Uterus (tissue), 4 donors: ENCODE results near the gene NR2C2AP. TPM values are rescaled to one million over a fixed set of nuclear protein-coding genes. Genes with fewer than 3 reads are reported as not detected.

ENCODE experiments used
- DNase-seq, 2 donors: peaks; one replicate each; pipeline ENCODE4 v3.0.0-alpha.2; 2019 to 2020
- H3K27ac ChIP-seq, 2 donors: fragments of 200-600 bp; sonication (generic); 1 replicate in 1 of 2; 2 replicates in 1 of 2; pipeline ENCODE4 v1.5.1; 2016 to 2018
- H3K27me3 ChIP-seq, 2 donors: fragments of 200-600 bp; sonication (generic); one replicate each; pipeline ENCODE4 v1.5.1; 2018 to 2019; ENCODE audit warnings: control low read depth in 1 of 2
- H3K36me3 ChIP-seq, 2 donors: fragments of 200-600 bp; sonication (generic); one replicate each; pipeline ENCODE4 v1.5.1; 2019; ENCODE audit warnings: control low read depth in 1 of 2
- H3K4me1 ChIP-seq, 2 donors: fragments of 200-600 bp; sonication (generic); one replicate each; pipeline ENCODE4 v1.5.1; 2018 to 2019; ENCODE audit warnings: control low read depth in 1 of 2
- H3K4me3 ChIP-seq, 2 donors: fragments of 200-600 bp; sonication (generic); 1 replicate in 1 of 2; 2 replicates in 1 of 2; pipeline ENCODE4 v1.5.1; 2018 to 2019; ENCODE audit warnings: mild to moderate bottlenecking in 1 of 2
- H3K9me3 ChIP-seq, 2 donors: fragments of 200-600 bp; sonication (generic); one replicate each; pipeline ENCODE4 v1.5.1; 2019; ENCODE audit warnings: control low read depth in 1 of 2
- CTCF ChIP-seq, 4 experiments: fragments of 200-600 bp in 2 of 4; fragments of 450-650 bp in 2 of 4; sonication (generic) in 2 of 4; IDR thresholded peaks; one replicate each; pipeline ENCODE4 v1.5.1; 2016 to 2019; ENCODE audit warnings: antibody characterized with exemption in 4 of 4, mild to moderate bottlenecking in 2 of 4, moderate library complexity in 1 of 4
- POLR2A ChIP-seq, 2 donors: fragments of 450-650 bp; IDR thresholded peaks; one replicate each; pipeline ENCODE4 v1.6.1; 2016; ENCODE audit warnings: antibody characterized with exemption in 2 of 2, mild to moderate bottlenecking in 1 of 2, moderate library complexity in 1 of 2
- intact Hi-C: fragments of 100-400 bp; cut with DNase I; formaldehyde crosslinking; loops from one replicate; pipeline ENCODE4 v1.15.1; 2023; ENCODE audit warnings: low total_unique reads
- total RNA-seq, 4 donors: library from RNA; depleted of rRNA in 3 of 4; stranded (reverse); fragments of >200 nt in 3 of 4; gene quantifications; one replicate each; pipeline versions ENCODE4 v1.1.0 to v1.2.4, GENCODE V29; 2014 to 2023
- donor health status: DM: yes; HTN: yes; CAD: no.

The NR2C2AP gene
- total RNA-seq, 4 donors from 2014 or later = 0.77 to 16.0 (median 8.5) TPM

- no peaks in the 10 kb centered on the region for H3K36me3 ChIP-seq
- no peak for DNase-seq
- H3K4me3 ChIP-seq = no peak overlapping the region
- intact Hi-C loops = no loop called here
- H3K9me3 ChIP-seq = no peaks in the 10 kb centered on the region
- H3K27me3 ChIP-seq = peaks cover 0 to 21% of the 10 kb centered on the region in 2 donors
- H3K4me1 ChIP-seq = no peaks in the 10 kb centered on the region
- H3K27ac ChIP-seq = no peak overlapping the region
- no peak for TF ChIP-seq POLR2A (IDR thresholded peaks at IDR 0.05)
- TF ChIP-seq CTCF (IDR thresholded peaks at IDR 0.05) = no peak
Measured at GRCh38 chr19:19212916-19213315, 9.7 kb upstream of the NR2C2AP start.

- H3K4me3 ChIP-seq = no peak within 1 kb of the TSS
- H3K27me3 ChIP-seq = peaks cover 0 to 21% of the 10 kb centered on the region in 2 donors
- no peak within 1 kb of the TSS for H3K27ac ChIP-seq
- intact Hi-C loops = no loop called here
- H3K36me3 ChIP-seq = no peaks in the 10 kb centered on the region
- DNase-seq = no peak
- H3K9me3 ChIP-seq = no peaks in the 10 kb centered on the region
- no peak for TF ChIP-seq CTCF (IDR thresholded peaks at IDR 0.05)
- TF ChIP-seq POLR2A (IDR thresholded peaks at IDR 0.05) = no peak
- no peaks in the 10 kb centered on the region for H3K4me1 ChIP-seq
Measured at GRCh38 chr19:19211499-19212420, 8.5 kb upstream of the NR2C2AP start, which contains the start of gene NCAN. NCAN (plus strand) TSS chr19:19211958; CDS start chr19:19216954, 4,996 bp downstream.

GRCh38 chr19:19209372-19209771, 6.2 kb upstream of the NR2C2AP start:
- H3K4me1 ChIP-seq = no peaks in the 10 kb centered on the region
- peaks cover 0 to 16% of the 10 kb centered on the region in 2 donors for H3K27me3 ChIP-seq
- intact Hi-C loops = no loop called here
- no peak overlapping the region for H3K4me3 ChIP-seq
- H3K36me3 ChIP-seq = no peaks in the 10 kb centered on the region
- no peak for DNase-seq
- H3K9me3 ChIP-seq = no peaks in the 10 kb centered on the region
- no peak overlapping the region for H3K27ac ChIP-seq
- TF ChIP-seq CTCF (IDR thresholded peaks at IDR 0.05) (no peak), POLR2A (IDR thresholded peaks at IDR 0.05) (no peak)

GRCh38 chr19:19207637-19208572, 4.7 kb upstream of the NR2C2AP start:
- peaks cover 0 to under 1% of the 10 kb centered on the region in 2 donors for H3K4me1 ChIP-seq
- no peaks in the 10 kb centered on the region for H3K36me3 ChIP-seq
- H3K4me3 ChIP-seq = no peak overlapping the region
- intact Hi-C loops = no loop called here
- DNase-seq = no peak
- peaks cover 0 to 16% of the 10 kb centered on the region in 2 donors for H3K27me3 ChIP-seq
- no peaks in the 10 kb centered on the region for H3K9me3 ChIP-seq
- H3K27ac ChIP-seq = no peak overlapping the region
- TF ChIP-seq CTCF (IDR thresholded peaks at IDR 0.05) = no peak
- no peak for TF ChIP-seq POLR2A (IDR thresholded peaks at IDR 0.05)
